Neuronal stem cell (in vitro differentiated cells): ENCODE data around the gene HYAL3.

Source experiments
- DNase-seq: peaks from one replicate; pipeline ENCODE4 v3.0.0-alpha.2; 2013; ENCODE audit warnings: low spot score
- H2AFZ ChIP-seq: one replicate; pipeline ENCODE4 v1.6.1; 2013; ENCODE audit warnings: mild to moderate bottlenecking, low read length, inconsistent platforms
- H2AK5ac ChIP-seq: 2 replicates; pipeline ENCODE4 v1.6.1; 2013; ENCODE audit warnings: low read depth, mild to moderate bottlenecking, inconsistent platforms, low read length, moderate library complexity, mixed read lengths
- H2BK120ac ChIP-seq: 2 replicates; pipeline ENCODE4 v1.6.1; 2013; ENCODE audit warnings: low read depth, mild to moderate bottlenecking, inconsistent platforms, low read length, moderate library complexity, mixed read lengths
- H2BK12ac ChIP-seq: one replicate; pipeline ENCODE4 v1.6.1; 2013; ENCODE audit warnings: low read length, inconsistent platforms
- H2BK15ac ChIP-seq: 2 replicates; pipeline ENCODE4 v1.6.1; 2013; ENCODE audit warnings: mild to moderate bottlenecking, low read length, inconsistent platforms, mixed read lengths
- H2BK5ac ChIP-seq: one replicate; pipeline ENCODE4 v1.6.1; 2013; ENCODE audit warnings: inconsistent platforms, mild to moderate bottlenecking, low read length, moderate library complexity
- H3K14ac ChIP-seq: one replicate; pipeline ENCODE4 v1.6.1; 2013; ENCODE audit warnings: low read length, inconsistent platforms
- H3K18ac ChIP-seq: 2 replicates; pipeline ENCODE4 v1.6.1; 2013; ENCODE audit warnings: low read length, inconsistent platforms
- H3K23ac ChIP-seq: 2 replicates; pipeline ENCODE4 v1.6.1; 2013; ENCODE audit warnings: low read depth, mild to moderate bottlenecking, mixed read lengths, low read length, inconsistent platforms; ENCODE audit not compliant: poor library complexity
- H3K27ac ChIP-seq: replicated peaks from 3 replicates; pipeline ENCODE4 v1.5.1; 2013; ENCODE audit warnings: low read length, inconsistent platforms
- H3K27me3 ChIP-seq, 3 experiments: 2 replicates each; pipeline ENCODE4 v1.6.1; 2013; ENCODE audit warnings: low read length in 3 of 3, mild to moderate bottlenecking in 2 of 3, inconsistent platforms in 1 of 3, low read depth in 1 of 3, mixed read lengths in 1 of 3, moderate library complexity in 1 of 3; ENCODE audit not compliant: control insufficient read depth in 3 of 3, insufficient read depth in 3 of 3
- H3K36me3 ChIP-seq, 2 donors: replicated peaks in 1 of 2; 2 replicates each; pipeline ENCODE4 v1.6.1; 2013; ENCODE audit warnings: low read length in 2 of 2; ENCODE audit not compliant: control insufficient read depth in 2 of 2, insufficient read depth in 2 of 2
- H3K4ac ChIP-seq: 2 replicates; pipeline ENCODE4 v1.6.1; 2013; ENCODE audit warnings: inconsistent platforms, mild to moderate bottlenecking, low read length, moderate library complexity
- H3K4me1 ChIP-seq, 2 donors: 1 replicate in 1 of 2; 2 replicates in 1 of 2; pipeline ENCODE4 v1.6.1; 2013; ENCODE audit warnings: low read length in 2 of 2, low read depth in 1 of 2; ENCODE audit not compliant: control insufficient read depth in 2 of 2, insufficient read depth in 1 of 2
- H3K4me2 ChIP-seq: one replicate; pipeline ENCODE4 v1.6.1; 2013; ENCODE audit warnings: mild to moderate bottlenecking, low read length, inconsistent platforms; ENCODE audit not compliant: insufficient read depth, poor library complexity, severe bottlenecking
- H3K4me3 ChIP-seq, 2 donors: 2 replicates each; pipeline ENCODE4 v1.5.1; 2013; ENCODE audit warnings: low read length in 2 of 2, mild to moderate bottlenecking in 2 of 2, inconsistent platforms in 1 of 2, moderate library complexity in 1 of 2
- H3K79me1 ChIP-seq: one replicate; pipeline ENCODE4 v1.6.1; 2013; ENCODE audit warnings: low read depth, mild to moderate bottlenecking, inconsistent platforms, low read length, moderate library complexity
- H3K9ac ChIP-seq: one replicate; pipeline ENCODE4 v1.6.1; 2013; ENCODE audit warnings: mild to moderate bottlenecking, low read depth, low read length, inconsistent platforms; ENCODE audit not compliant: poor library complexity
- H3K9me3 ChIP-seq, 2 donors: replicated peaks in 1 of 2; 2 replicates each; pipeline versions ENCODE3 to v1.6.1; 2013; ENCODE audit warnings: low read length in 2 of 2, mild to moderate bottlenecking in 2 of 2, inconsistent platforms in 1 of 2, low read depth in 1 of 2, mixed read lengths in 1 of 2, moderate library complexity in 1 of 2; ENCODE audit not compliant: control insufficient read depth in 2 of 2, insufficient read depth in 1 of 2
- H4K8ac ChIP-seq: one replicate; pipeline ENCODE4 v1.6.1; 2013; ENCODE audit warnings: low read depth, mild to moderate bottlenecking, inconsistent platforms, low read length, moderate library complexity
- H4K91ac ChIP-seq: one replicate; pipeline ENCODE4 v1.6.1; 2013; ENCODE audit warnings: low read length, low read depth, mild to moderate bottlenecking, inconsistent platforms; ENCODE audit not compliant: poor library complexity
- WGBS, 2 donors: extraction: QIAGEN DNeasy Blood & Tissue Kit; methylation state at CpG; one replicate each; pipeline ENCODE4 v1.1.7; 2013; ENCODE audit warnings: missing lambda C conversion rate in 2 of 2, mixed read lengths in 1 of 2; ENCODE audit not compliant: insufficient read length in 2 of 2, insufficient replicate concordance in 1 of 2; ENCODE audit errors: extremely low coverage in 2 of 2; 5-methylcytosine and 5-hydroxymethylcytosine counted together

Gene HYAL3

GRCh38 chr3:50345008-50345407, 45.8 kb upstream of the HYAL3 start:
- H3K23ac ChIP-seq: no peak overlapping the region
- H3K27me3 ChIP-seq: peaks cover 11 to 60% (median 40%) of the 10 kb centered on the region in 3 experiments
- H3K27ac ChIP-seq: no peak overlapping the region
- H4K91ac ChIP-seq: no peak overlapping the region
- H3K9ac ChIP-seq: no peak overlapping the region
- H2BK120ac ChIP-seq: no peak overlapping the region
- H2BK12ac ChIP-seq: no peak overlapping the region
- no peak overlapping the region for H4K8ac ChIP-seq
- no peak for DNase-seq
- WGBS, 2 donors: no CpG with 5 or more reads among the region's 8 CpGs
- H2BK5ac ChIP-seq: peak overlapping the region; percentile 21
- H3K4me2 ChIP-seq: peak overlapping the region; percentile 96
- H3K4me1 ChIP-seq: peaks cover 3 to 10% of the 10 kb centered on the region in 2 donors
- peak overlapping the region; percentile 78 for H2AFZ ChIP-seq
- peaks cover 0 to 3% of the 10 kb centered on the region in 2 donors for H3K9me3 ChIP-seq
- no peak overlapping the region for H2AK5ac ChIP-seq
- peak overlapping the region; percentile 84 for H3K18ac ChIP-seq
- no peak overlapping the region for H3K4ac ChIP-seq
- no peak overlapping the region for H3K14ac ChIP-seq
- no peaks in the 10 kb centered on the region for H3K79me1 ChIP-seq
- no peak overlapping the region for H3K4me3 ChIP-seq
- peak overlapping the region; percentile 15 for H2BK15ac ChIP-seq
- peaks cover 13 to 16% of the 10 kb centered on the region in 2 donors for H3K36me3 ChIP-seq

- no peak overlapping the region for H3K9ac ChIP-seq
- peaks cover 16 to 70% (median 56%) of the 10 kb centered on the region in 3 experiments for H3K27me3 ChIP-seq
- H3K36me3 ChIP-seq: peaks cover 4 to 6% of the 10 kb centered on the region in 2 donors
- H3K9me3 ChIP-seq: peaks cover 2 to 6% of the 10 kb centered on the region in 2 donors
- H4K8ac ChIP-seq: no peak overlapping the region
- no peak overlapping the region for H2BK12ac ChIP-seq
- no peak for DNase-seq
- no peak overlapping the region for H3K14ac ChIP-seq
- H2BK120ac ChIP-seq: no peak overlapping the region
- no peak overlapping the region for H3K4me3 ChIP-seq
- no peak overlapping the region for H3K4ac ChIP-seq
- no peak overlapping the region for H4K91ac ChIP-seq
- H3K27ac ChIP-seq: no peak overlapping the region
- no CpG with 5 or more reads among the region's 13 CpGs for WGBS, 2 donors
- H3K18ac ChIP-seq: no peak overlapping the region
- no peaks in the 10 kb centered on the region for H3K79me1 ChIP-seq
- peak overlapping the region; percentile 33 for H2AK5ac ChIP-seq
- peaks cover 2 to 9% of the 10 kb centered on the region in 2 donors for H3K4me1 ChIP-seq
- no peak overlapping the region for H3K4me2 ChIP-seq
- peak overlapping the region; percentile 4 for H3K23ac ChIP-seq
- H2AFZ ChIP-seq: no peak overlapping the region
- H2BK5ac ChIP-seq: no peak overlapping the region
- peak overlapping the region; percentile 56 for H2BK15ac ChIP-seq
Observed at GRCh38 chr3:50342813-50343633, 43.8 kb upstream of the HYAL3 start.

- H3K9me3 ChIP-seq: peaks cover 2 to 6% of the 10 kb centered on the region in 2 donors
- H3K27ac ChIP-seq: no peak overlapping the region
- H3K9ac ChIP-seq: peak overlapping the region; percentile 10
- H4K91ac ChIP-seq: no peak overlapping the region
- peaks cover 16 to 70% (median 56%) of the 10 kb centered on the region in 3 experiments for H3K27me3 ChIP-seq
- H3K4me2 ChIP-seq: no peak overlapping the region
- no peak overlapping the region for H3K4me3 ChIP-seq
- no peak overlapping the region for H2AFZ ChIP-seq
- H4K8ac ChIP-seq: no peak overlapping the region
- WGBS, 2 donors: no CpG with 5 or more reads among the region's 13 CpGs
- no peak overlapping the region for H3K14ac ChIP-seq
- peak overlapping the region; percentile 66 for H2BK15ac ChIP-seq
- no peaks in the 10 kb centered on the region for H3K36me3 ChIP-seq
- no peak for DNase-seq
- H2BK12ac ChIP-seq: no peak overlapping the region
- peak overlapping the region; percentile 33 for H2AK5ac ChIP-seq
- H2BK5ac ChIP-seq: no peak overlapping the region
- peak overlapping the region; percentile 4 for H3K23ac ChIP-seq
- H3K4me1 ChIP-seq: peaks cover 3 to 12% of the 10 kb centered on the region in 2 donors
- no peaks in the 10 kb centered on the region for H3K79me1 ChIP-seq
- H2BK120ac ChIP-seq: no peak overlapping the region
- H3K18ac ChIP-seq: no peak overlapping the region
- no peak overlapping the region for H3K4ac ChIP-seq
Observed at GRCh38 chr3:50341996-50342650, 42.9 kb upstream of the HYAL3 start.

- H2BK120ac ChIP-seq: no peak overlapping the region
- H3K18ac ChIP-seq: no peak overlapping the region
- H3K4ac ChIP-seq: no peak overlapping the region
- no peaks in the 10 kb centered on the region for H3K36me3 ChIP-seq
- H3K4me2 ChIP-seq: no peak overlapping the region
- peaks cover 2% of the 10 kb centered on the region for H3K79me1 ChIP-seq
- no peak overlapping the region for H3K27ac ChIP-seq
- H2AFZ ChIP-seq: no peak overlapping the region
- peak overlapping the region; percentile 15 for H3K14ac ChIP-seq
- peaks cover 2 to 6% of the 10 kb centered on the region in 2 donors for H3K9me3 ChIP-seq
- H4K8ac ChIP-seq: no peak overlapping the region
- H3K4me1 ChIP-seq: peaks cover 5 to 12% of the 10 kb centered on the region in 2 donors
- DNase-seq: no peak
- H3K27me3 ChIP-seq: peaks cover 16 to 70% (median 56%) of the 10 kb centered on the region in 3 experiments
- H3K4me3 ChIP-seq: no peak overlapping the region
- no peak overlapping the region for H2BK15ac ChIP-seq
- H2BK5ac ChIP-seq: peak overlapping the region; percentile 27
- no CpG with 5 or more reads among the region's 9 CpGs for WGBS, 2 donors
- H4K91ac ChIP-seq: no peak overlapping the region
- no peak overlapping the region for H2AK5ac ChIP-seq
- no peak overlapping the region for H2BK12ac ChIP-seq
- H3K23ac ChIP-seq: no peak overlapping the region
- no peak overlapping the region for H3K9ac ChIP-seq
Observed at GRCh38 chr3:50341537-50341936, 42.3 kb upstream of the HYAL3 start.
